ENCODE results near the gene NTHL1. TPM values are rescaled to one million over a fixed set of nuclear protein-coding genes. Genes with fewer than 3 reads are reported as not detected.
A peak's percentile ranks its signal among the peaks of the same experiment; 100 is the strongest.

The NTHL1 gene
- total and polyA plus RNA-seq, 2 of the 4 experiments (the other 2 are of a cell fraction): 22.8 to 28.0 TPM

DNA sequence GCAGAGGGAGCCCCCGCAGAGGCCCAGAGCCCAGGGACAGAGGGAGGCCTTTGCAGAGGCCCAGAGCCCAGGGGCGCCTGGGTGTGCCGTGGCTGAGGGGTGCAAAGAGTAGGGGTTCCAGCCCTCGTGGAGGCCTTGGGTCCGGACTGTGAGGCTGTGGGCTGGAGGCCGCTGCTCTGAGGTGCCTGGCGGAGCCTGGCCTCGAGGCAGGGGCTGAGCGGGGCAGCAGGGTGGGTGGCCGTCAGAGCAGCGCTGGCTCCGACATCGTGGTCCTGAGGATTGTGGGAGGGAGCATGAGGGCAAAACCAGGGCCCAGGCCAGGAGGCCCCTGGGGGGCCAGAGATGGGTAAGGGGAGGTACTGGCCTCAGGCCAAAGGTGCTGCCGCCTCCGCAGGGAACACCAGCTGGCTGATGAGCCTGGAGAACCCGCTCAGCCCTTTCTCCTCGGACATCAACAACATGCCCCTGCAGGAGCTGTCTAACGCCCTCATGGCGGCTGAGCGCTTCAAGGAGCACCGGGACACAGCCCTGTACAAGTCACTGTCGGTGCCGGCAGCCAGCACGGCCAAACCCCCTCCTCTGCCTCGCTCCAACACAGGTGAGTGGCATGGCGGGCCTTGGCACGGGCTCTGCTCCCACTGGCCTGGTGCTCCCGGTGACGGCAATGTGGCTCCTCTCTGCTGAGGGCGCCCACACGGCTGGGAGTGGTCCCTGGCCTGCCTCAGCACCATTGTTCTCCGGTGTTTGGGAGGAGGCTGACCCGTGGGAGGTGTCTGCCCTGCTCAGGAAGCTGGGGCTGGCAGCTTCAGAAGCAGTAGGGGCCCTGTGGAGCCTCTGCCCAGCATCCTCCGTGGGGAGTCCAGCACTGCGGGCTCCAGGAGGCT is 33.8 kb upstream of the NTHL1 start:
- no peak overlapping the region for H3K23ac ChIP-seq (ENCODE audit: low read depth, low read length)
- intact Hi-C loops (cut with micrococcal nuclease) (no loop called here), dilution Hi-C loops (cut with HindIII; ENCODE audit: low sequenced_read_pairs, unreplicated experiment) (no loop called here), in situ Hi-C loops (cut with MboI; ENCODE audit: low sequenced_read_pairs) (no loop called here)
- no peaks in the 10 kb centered on the region for H3K27me3 ChIP-seq (ENCODE audit: control insufficient read depth, insufficient read depth, low read length)
- POLR2A ChIA-PET (ENCODE audit: unreplicated experiment): interaction anchor here (0.5 kb wide), 1 partner anchor 15 kb away, joined by 5 read pairs; no protein-coding TSS in a partner anchor
- no peak overlapping the region for H2BK20ac ChIP-seq (ENCODE audit: low read depth, low read length)
- no peaks in the 10 kb centered on the region for H3K9me3 ChIP-seq (ENCODE audit: control insufficient read depth, insufficient read depth, low read length)
- no peak for DNase-seq
- 86% methylated on average over 10 of the region's 35 CpGs; no CpG with 5 or more reads in 1 of the 2 experiments for WGBS, 2 experiments (ENCODE audit: extremely low coverage in 2 of 2, insufficient read length in 1 of 2)
- H3K14ac ChIP-seq (replicated peaks; ENCODE audit: low read depth, low read length): no peak overlapping the region
- no peak for ATAC-seq (ENCODE audit: low read depth)
- H3K4ac ChIP-seq (ENCODE audit: low read depth, low read length): no peak overlapping the region
- H2AK5ac ChIP-seq (ENCODE audit: low read depth, low read length): no peak overlapping the region
- H2AK9ac ChIP-seq (replicated peaks; ENCODE audit: low read depth, low read length, poor library complexity): no peak overlapping the region
- peak overlapping the region; percentile 51 for H2AFZ ChIP-seq (replicated peaks; ENCODE audit: low read length, poor library complexity)
- BruUV-seq (replicated peaks): no TSS peak
- no peak overlapping the region for H4K91ac ChIP-seq (ENCODE audit: insufficient read depth, low read depth, low read length)
- H4K20me1 ChIP-seq (ENCODE audit: insufficient read depth, low read length): peaks cover 5% of the 10 kb centered on the region
- H2BK15ac ChIP-seq (ENCODE audit: low read depth, low read length): no peak overlapping the region
- no peak for TF ChIP-seq POLR2A (IDR thresholded peaks at IDR 0.05; ENCODE audit: low read depth, low read length)
- TF ChIP-seq, protein P1, sequence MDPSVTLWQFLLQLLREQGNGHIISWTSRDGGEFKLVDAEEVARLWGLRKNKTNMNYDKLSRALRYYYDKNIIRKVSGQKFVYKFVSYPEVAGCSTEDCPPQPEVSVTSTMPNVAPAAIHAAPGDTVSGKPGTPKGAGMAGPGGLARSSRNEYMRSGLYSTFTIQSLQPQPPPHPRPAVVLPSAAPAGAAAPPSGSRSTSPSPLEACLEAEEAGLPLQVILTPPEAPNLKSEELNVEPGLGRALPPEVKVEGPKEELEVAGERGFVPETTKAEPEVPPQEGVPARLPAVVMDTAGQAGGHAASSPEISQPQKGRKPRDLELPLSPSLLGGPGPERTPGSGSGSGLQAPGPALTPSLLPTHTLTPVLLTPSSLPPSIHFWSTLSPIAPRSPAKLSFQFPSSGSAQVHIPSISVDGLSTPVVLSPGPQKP (IDR thresholded peaks at IDR 0.05; ENCODE audit: borderline replicate concordance, low read depth, low read length): no peak
- no peak for TF ChIP-seq RAD21 (IDR thresholded peaks at IDR 0.05; ENCODE audit: low read length)
- TF ChIP-seq, protein P2, sequence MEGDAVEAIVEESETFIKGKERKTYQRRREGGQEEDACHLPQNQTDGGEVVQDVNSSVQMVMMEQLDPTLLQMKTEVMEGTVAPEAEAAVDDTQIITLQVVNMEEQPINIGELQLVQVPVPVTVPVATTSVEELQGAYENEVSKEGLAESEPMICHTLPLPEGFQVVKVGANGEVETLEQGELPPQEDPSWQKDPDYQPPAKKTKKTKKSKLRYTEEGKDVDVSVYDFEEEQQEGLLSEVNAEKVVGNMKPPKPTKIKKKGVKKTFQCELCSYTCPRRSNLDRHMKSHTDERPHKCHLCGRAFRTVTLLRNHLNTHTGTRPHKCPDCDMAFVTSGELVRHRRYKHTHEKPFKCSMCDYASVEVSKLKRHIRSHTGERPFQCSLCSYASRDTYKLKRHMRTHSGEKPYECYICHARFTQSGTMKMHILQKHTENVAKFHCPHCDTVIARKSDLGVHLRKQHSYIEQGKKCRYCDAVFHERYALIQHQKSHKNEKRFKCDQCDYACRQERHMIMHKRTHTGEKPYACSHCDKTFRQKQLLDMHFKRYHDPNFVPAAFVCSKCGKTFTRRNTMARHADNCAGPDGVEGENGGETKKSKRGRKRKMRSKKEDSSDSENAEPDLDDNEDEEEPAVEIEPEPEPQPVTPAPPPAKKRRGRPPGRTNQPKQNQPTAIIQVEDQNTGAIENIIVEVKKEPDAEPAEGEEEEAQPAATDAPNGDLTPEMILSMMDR (conservative IDR thresholded peaks at IDR 0.05; ENCODE audit: low read depth, low read length): no peak
- TF ChIP-seq SMC3 (IDR thresholded peaks at IDR 0.05; ENCODE audit: low read depth, low read length): no peak
- no peak for TF ChIP-seq RCOR1 (IDR thresholded peaks at IDR 0.05; ENCODE audit: insufficient replicate concordance, low read length)
- TF ChIP-seq NFE2L2 (IDR thresholded peaks at IDR 0.05; ENCODE audit: low read depth, low read length): no peak
- no peak for TF ChIP-seq CEBPB (IDR thresholded peaks at IDR 0.05; ENCODE audit: low read depth, low read length)
- no peak for TF ChIP-seq RFX5 (IDR thresholded peaks at IDR 0.05; ENCODE audit: low read depth, low read length)
- TF ChIP-seq FOS (IDR thresholded peaks at IDR 0.05; ENCODE audit: low read depth, low read length): no peak
- TF ChIP-seq MXI1 (IDR thresholded peaks at IDR 0.05; ENCODE audit: borderline replicate concordance, low read depth, low read length): no peak
- CTCF ChIA-PET: no interaction called here
- no peaks in the 10 kb centered on the region for H3K9me1 ChIP-seq (ENCODE audit: insufficient read depth, low read length)
- no peak overlapping the region for H3K27ac ChIP-seq (ENCODE audit: insufficient read depth, low read length)
- H3K4me3 ChIP-seq (ENCODE audit: insufficient read depth, low read depth, low read length): no peak overlapping the region
- H3K18ac ChIP-seq (ENCODE audit: low read depth, low read length): no peak overlapping the region
- H3K36me3 ChIP-seq (ENCODE audit: control insufficient read depth, insufficient read depth, low read length): peaks cover 73% of the 10 kb centered on the region
- no peak overlapping the region for H3K4me2 ChIP-seq (ENCODE audit: low read depth, low read length)
- H2BK120ac ChIP-seq (ENCODE audit: low read depth, low read length): no peak overlapping the region
- H3K56ac ChIP-seq (ENCODE audit: extremely low read depth, insufficient read depth, low read length): no peak overlapping the region
- no peak overlapping the region for H3K9ac ChIP-seq (ENCODE audit: low read depth, low read length)
- no peak overlapping the region for H4K5ac ChIP-seq (ENCODE audit: low read depth, low read length)
- H3K4me1 ChIP-seq (ENCODE audit: control insufficient read depth, insufficient read depth, low read length): peaks cover 3% of the 10 kb centered on the region; the same call in 1 of the 2 replicates
- 0 out of 4 replicates have a peak, but pooled peaks cover 0 to 3% of the 10 kb centered on the region in 2 experiments for H3K79me1 ChIP-seq (ENCODE audit: low read depth in 1 of 2, low read length in 2 of 2)
- H2BK5ac ChIP-seq (ENCODE audit: low read depth, low read length, poor library complexity, severe bottlenecking): no peak overlapping the region
- no peak overlapping the region for H4K8ac ChIP-seq (ENCODE audit: low read depth in 2 of 2, low read length in 2 of 2)
